ENCODE data around the gene CAMK2D. TPM values are rescaled to one million over a fixed set of nuclear protein-coding genes. Genes with fewer than 3 reads are reported as not detected.

CAMK2D gene
- total RNA-seq, 1 experiment from 2014 or later, result 29.5 TPM

DNA sequence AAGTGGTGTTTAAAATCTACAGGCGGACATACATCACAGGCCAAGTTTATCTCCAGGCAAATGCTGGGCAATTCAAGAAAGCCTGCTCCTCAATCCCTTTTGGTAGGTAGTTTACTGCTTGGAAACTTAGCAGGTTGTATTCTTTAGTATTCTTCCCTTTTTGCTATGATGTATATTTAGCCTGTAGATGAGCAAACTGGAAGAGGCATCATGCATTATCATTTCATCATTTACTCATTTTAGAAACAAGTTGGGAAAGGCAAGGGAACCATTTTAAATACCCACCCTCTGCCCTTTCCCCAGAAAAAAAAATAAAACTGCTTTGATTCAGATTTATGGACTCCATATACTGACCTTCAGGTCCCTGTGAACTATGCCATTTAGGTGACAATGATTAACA, 213.2 kb downstream of the CAMK2D start:
- ChIA-PET POLR2A (no interaction called here), CTCF (no interaction called here)

DNA sequence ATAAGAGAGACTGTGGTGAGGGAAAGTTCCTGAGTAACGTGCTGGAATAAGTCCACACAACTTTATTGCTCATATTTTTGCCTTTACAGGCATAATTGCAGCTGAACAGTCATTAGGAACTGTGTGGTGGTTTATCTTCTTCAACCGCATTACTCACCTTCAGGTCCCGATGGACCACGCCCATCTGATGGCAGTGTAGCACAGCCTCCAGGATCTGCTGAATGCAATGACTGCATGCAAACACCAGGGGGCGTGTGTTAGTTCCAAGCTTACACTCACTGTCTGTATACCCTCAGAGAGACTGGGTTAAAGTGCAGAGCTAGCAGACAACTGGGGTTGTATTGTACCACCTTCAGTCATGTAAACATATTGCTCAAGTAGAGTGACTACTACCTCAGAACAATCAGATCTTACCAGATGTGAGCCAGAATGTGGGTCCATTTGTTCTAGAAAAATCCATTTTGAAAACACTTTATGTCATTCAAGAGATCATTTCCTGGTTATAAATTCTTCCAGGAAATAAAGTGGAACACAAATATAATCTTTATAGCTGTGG, 214.0 kb downstream of the CAMK2D start:
- Histone ChIP-seq H3K27ac (ENCODE audit: low read length) (peak overlapping the region; percentile 51; the same call in 1 of the 2 replicates), H3K4me1 (ENCODE audit: control insufficient read depth, insufficient read depth, low read length) (peaks cover 11% of the 10 kb centered on the region), H3K27me3 (ENCODE audit: control insufficient read depth, insufficient read depth, low read length) (no peaks in the 10 kb centered on the region), H3K36me3 (ENCODE audit: control insufficient read depth, insufficient read depth, low read length) (no peaks in the 10 kb centered on the region; the same call in 1 of the 2 replicates), H3K9me3 (ENCODE audit: control insufficient read depth, insufficient read depth, low read depth, low read length) (no peaks in the 10 kb centered on the region), H3K4me3 (ENCODE audit: low read depth in 2 of 2, low read length in 2 of 2) (no peak overlapping the region)
- BruUV-seq (replicated peaks), result no TSS peak
- in situ Hi-C loops (cut with HindIII; ENCODE audit: low pct_unique_long_range_greater_than_20kb, low sequenced_read_pairs) (no loop called here), intact Hi-C loops (cut with micrococcal nuclease; ENCODE audit: unreplicated experiment) (loop anchor here (2.0 kb wide), 1 partner anchor 213 kb away; the partner anchor contains the start of gene CAMK2D)
- TF ChIP-seq, protein P1, sequence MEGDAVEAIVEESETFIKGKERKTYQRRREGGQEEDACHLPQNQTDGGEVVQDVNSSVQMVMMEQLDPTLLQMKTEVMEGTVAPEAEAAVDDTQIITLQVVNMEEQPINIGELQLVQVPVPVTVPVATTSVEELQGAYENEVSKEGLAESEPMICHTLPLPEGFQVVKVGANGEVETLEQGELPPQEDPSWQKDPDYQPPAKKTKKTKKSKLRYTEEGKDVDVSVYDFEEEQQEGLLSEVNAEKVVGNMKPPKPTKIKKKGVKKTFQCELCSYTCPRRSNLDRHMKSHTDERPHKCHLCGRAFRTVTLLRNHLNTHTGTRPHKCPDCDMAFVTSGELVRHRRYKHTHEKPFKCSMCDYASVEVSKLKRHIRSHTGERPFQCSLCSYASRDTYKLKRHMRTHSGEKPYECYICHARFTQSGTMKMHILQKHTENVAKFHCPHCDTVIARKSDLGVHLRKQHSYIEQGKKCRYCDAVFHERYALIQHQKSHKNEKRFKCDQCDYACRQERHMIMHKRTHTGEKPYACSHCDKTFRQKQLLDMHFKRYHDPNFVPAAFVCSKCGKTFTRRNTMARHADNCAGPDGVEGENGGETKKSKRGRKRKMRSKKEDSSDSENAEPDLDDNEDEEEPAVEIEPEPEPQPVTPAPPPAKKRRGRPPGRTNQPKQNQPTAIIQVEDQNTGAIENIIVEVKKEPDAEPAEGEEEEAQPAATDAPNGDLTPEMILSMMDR (IDR thresholded peaks at IDR 0.05), result peak; percentile 86
- TF ChIP-seq POLR2AphosphoS5 (IDR thresholded peaks at IDR 0.05; ENCODE audit: low read depth, low read length) (no peak), SIN3A (IDR thresholded peaks at IDR 0.05; ENCODE audit: borderline replicate concordance, insufficient read depth, low read depth, low read length) (no peak)
- CTCF ChIA-PET, result interaction anchor here (0.6 to 0.8 kb wide), 2 partner anchors 24 to 28 kb away, joined by 3 read pairs; no protein-coding TSS in a partner anchor
- ATAC-seq (peak; percentile 100), DNase-seq (ENCODE audit: low read depth, low spot score) (peak; percentile 92)
- POLR2A ChIA-PET, result no interaction called here

More for the DNA sequence above, 213.2 kb downstream of the CAMK2D start:
- H3K4me3 ChIP-seq (ENCODE audit: low read depth in 2 of 2, low read length in 2 of 2), result no peak overlapping the region
- no TSS peak for BruUV-seq (replicated peaks)
- peak overlapping the region; percentile 51; the same call in 1 of the 2 replicates for H3K27ac ChIP-seq (ENCODE audit: low read length)
- intact Hi-C loops (cut with micrococcal nuclease; ENCODE audit: unreplicated experiment), result no loop called here
- H3K27me3 ChIP-seq (ENCODE audit: control insufficient read depth, insufficient read depth, low read length), result no peaks in the 10 kb centered on the region
- H3K9me3 ChIP-seq (ENCODE audit: control insufficient read depth, insufficient read depth, low read depth, low read length), result no peaks in the 10 kb centered on the region
- H3K4me1 ChIP-seq (ENCODE audit: control insufficient read depth, insufficient read depth, low read length), result peaks cover 11% of the 10 kb centered on the region
- ATAC-seq, result no peak
- no peaks in the 10 kb centered on the region; the same call in 1 of the 2 replicates for H3K36me3 ChIP-seq (ENCODE audit: control insufficient read depth, insufficient read depth, low read length)
- in situ Hi-C loops (cut with HindIII; ENCODE audit: low pct_unique_long_range_greater_than_20kb, low sequenced_read_pairs), result no loop called here
- TF ChIP-seq TCF7L2 (IDR thresholded peaks at IDR 0.05; ENCODE audit: low read depth, low read length) (no peak), SIN3A (IDR thresholded peaks at IDR 0.05; ENCODE audit: borderline replicate concordance, insufficient read depth, low read depth, low read length) (no peak), POLR2AphosphoS5 (IDR thresholded peaks at IDR 0.05; ENCODE audit: low read depth, low read length) (no peak)
- TF ChIP-seq, protein P2, sequence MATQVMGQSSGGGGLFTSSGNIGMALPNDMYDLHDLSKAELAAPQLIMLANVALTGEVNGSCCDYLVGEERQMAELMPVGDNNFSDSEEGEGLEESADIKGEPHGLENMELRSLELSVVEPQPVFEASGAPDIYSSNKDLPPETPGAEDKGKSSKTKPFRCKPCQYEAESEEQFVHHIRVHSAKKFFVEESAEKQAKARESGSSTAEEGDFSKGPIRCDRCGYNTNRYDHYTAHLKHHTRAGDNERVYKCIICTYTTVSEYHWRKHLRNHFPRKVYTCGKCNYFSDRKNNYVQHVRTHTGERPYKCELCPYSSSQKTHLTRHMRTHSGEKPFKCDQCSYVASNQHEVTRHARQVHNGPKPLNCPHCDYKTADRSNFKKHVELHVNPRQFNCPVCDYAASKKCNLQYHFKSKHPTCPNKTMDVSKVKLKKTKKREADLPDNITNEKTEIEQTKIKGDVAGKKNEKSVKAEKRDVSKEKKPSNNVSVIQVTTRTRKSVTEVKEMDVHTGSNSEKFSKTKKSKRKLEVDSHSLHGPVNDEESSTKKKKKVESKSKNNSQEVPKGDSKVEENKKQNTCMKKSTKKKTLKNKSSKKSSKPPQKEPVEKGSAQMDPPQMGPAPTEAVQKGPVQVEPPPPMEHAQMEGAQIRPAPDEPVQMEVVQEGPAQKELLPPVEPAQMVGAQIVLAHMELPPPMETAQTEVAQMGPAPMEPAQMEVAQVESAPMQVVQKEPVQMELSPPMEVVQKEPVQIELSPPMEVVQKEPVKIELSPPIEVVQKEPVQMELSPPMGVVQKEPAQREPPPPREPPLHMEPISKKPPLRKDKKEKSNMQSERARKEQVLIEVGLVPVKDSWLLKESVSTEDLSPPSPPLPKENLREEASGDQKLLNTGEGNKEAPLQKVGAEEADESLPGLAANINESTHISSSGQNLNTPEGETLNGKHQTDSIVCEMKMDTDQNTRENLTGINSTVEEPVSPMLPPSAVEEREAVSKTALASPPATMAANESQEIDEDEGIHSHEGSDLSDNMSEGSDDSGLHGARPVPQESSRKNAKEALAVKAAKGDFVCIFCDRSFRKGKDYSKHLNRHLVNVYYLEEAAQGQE (IDR thresholded peaks at IDR 0.05; ENCODE audit: insufficient read depth in 1 of 2, low read depth in 2 of 2, low read length in 1 of 2), result no peak
- TF ChIP-seq, protein P1 (IDR thresholded peaks at IDR 0.05), result no peak
- DNase-seq (ENCODE audit: low read depth, low spot score), result no peak
